DOHH2 (cell line): ENCODE data around the gene ANXA3.

Experiments used
- EZH2phosphoT487 ChIP-seq: fragments of 200-600 bp; sonication (generic); IDR thresholded peaks from 2 replicates; pipeline ENCODE4 v1.6.1; 2017; ENCODE audit warnings: borderline replicate concordance, mild to moderate bottlenecking, antibody characterized with exemption, low read length, moderate library complexity, mixed read lengths
- TF ChIP-seq, protein P1 (sequence below): fragments of 200-600 bp; sonication (generic); IDR thresholded peaks from one replicate; pipeline ENCODE4 v1.5.1; 2014; ENCODE audit warnings: antibody characterized with exemption, mild to moderate bottlenecking, low read depth, low read length; ENCODE audit not compliant: poor library complexity, severe bottlenecking

GRCh38 chr4:78570117-78570516, 18.5 kb downstream of the ANXA3 start:
- TF ChIP-seq EZH2phosphoT487: no peak
- TF ChIP-seq, protein P1, sequence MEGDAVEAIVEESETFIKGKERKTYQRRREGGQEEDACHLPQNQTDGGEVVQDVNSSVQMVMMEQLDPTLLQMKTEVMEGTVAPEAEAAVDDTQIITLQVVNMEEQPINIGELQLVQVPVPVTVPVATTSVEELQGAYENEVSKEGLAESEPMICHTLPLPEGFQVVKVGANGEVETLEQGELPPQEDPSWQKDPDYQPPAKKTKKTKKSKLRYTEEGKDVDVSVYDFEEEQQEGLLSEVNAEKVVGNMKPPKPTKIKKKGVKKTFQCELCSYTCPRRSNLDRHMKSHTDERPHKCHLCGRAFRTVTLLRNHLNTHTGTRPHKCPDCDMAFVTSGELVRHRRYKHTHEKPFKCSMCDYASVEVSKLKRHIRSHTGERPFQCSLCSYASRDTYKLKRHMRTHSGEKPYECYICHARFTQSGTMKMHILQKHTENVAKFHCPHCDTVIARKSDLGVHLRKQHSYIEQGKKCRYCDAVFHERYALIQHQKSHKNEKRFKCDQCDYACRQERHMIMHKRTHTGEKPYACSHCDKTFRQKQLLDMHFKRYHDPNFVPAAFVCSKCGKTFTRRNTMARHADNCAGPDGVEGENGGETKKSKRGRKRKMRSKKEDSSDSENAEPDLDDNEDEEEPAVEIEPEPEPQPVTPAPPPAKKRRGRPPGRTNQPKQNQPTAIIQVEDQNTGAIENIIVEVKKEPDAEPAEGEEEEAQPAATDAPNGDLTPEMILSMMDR: no peak
